Naive thymus-derived CD4-positive, alpha-beta T cell (primary cell): ENCODE results near the gene ANKRD24. TPM values are rescaled to one million over a fixed set of nuclear protein-coding genes. Genes with fewer than 3 reads are reported as not detected.
A peak's percentile ranks its signal among the peaks of the same experiment; 100 is the strongest.

ENCODE experiments used
- ATAC-seq: fragments of 150-1000 bp; cut with Tn5 transposase; 2 replicates; pipeline ENCODE4 v1.10.0; 2021; ENCODE audit warnings: mild to moderate bottlenecking, moderate library complexity
- CTCF ChIA-PET: fragments of 350-600 bp; sonication (Branson Sonifier 250); formaldehyde crosslinking; loops from one replicate; lab custom pipeline; 2021; ENCODE audit warnings: antibody characterized with exemption; lab: Charles Lee
- POLR2A ChIA-PET: fragments of 350-600 bp; sonication (Branson Sonifier 250); formaldehyde crosslinking; loops from one replicate; lab custom pipeline; 2021; ENCODE audit warnings: antibody characterized with exemption, inconsistent platforms; lab: Charles Lee
- DNase-seq, 9 donors: peaks; one replicate each; pipeline versions ENCODE4 v3.0.0 to v3.0.0-alpha.2; 2020 to 2022; ENCODE audit warnings: mixed read lengths in 1 of 9
- H3K27ac ChIP-seq: one replicate; pipeline ENCODE4 v1.7.0; 2013; ENCODE audit warnings: mild to moderate bottlenecking, low read depth, low read length, moderate library complexity
- H3K27me3 ChIP-seq, 2 donors: one replicate each; pipeline ENCODE4 v1.7.0; 2013; ENCODE audit warnings: low read length in 2 of 2, mild to moderate bottlenecking in 2 of 2, moderate library complexity in 2 of 2; ENCODE audit not compliant: control insufficient read depth in 2 of 2, insufficient read depth in 2 of 2
- H3K36me3 ChIP-seq, 3 experiments: 1 replicate in 2 of 3; 2 replicates in 1 of 3; pipeline ENCODE4 v1.7.0; 2013; ENCODE audit warnings: low read length in 3 of 3, mild to moderate bottlenecking in 3 of 3, moderate library complexity in 1 of 3; ENCODE audit not compliant: insufficient read depth in 3 of 3, control insufficient read depth in 2 of 3
- H3K4me1 ChIP-seq, 2 donors: one replicate each; pipeline ENCODE4 v1.7.0; 2013; ENCODE audit warnings: low read length in 2 of 2, mild to moderate bottlenecking in 2 of 2, moderate library complexity in 1 of 2; ENCODE audit not compliant: control insufficient read depth in 2 of 2, insufficient read depth in 2 of 2
- H3K4me3 ChIP-seq: 2 replicates; pipeline ENCODE4 v1.7.0; 2013; ENCODE audit warnings: mild to moderate bottlenecking, low read length
- H3K9me3 ChIP-seq, 3 experiments: 1 replicate in 2 of 3; 2 replicates in 1 of 3; pipeline ENCODE4 v1.7.0; 2013; ENCODE audit warnings: low read length in 3 of 3; ENCODE audit not compliant: control insufficient read depth in 2 of 3
- H3K27ac Mint-ChIP-seq, 9 donors: one replicate each; pipeline ENCODE4 v1.8.0; 2020 to 2022; ENCODE audit warnings: mixed read lengths in 9 of 9, mild to moderate bottlenecking in 8 of 9, moderate library complexity in 5 of 9, inconsistent platforms in 2 of 9
- H3K27me3 Mint-ChIP-seq, 5 donors: one replicate each; pipeline ENCODE4 v1.8.0; 2021 to 2022; ENCODE audit warnings: mixed read lengths in 5 of 5, mild to moderate bottlenecking in 1 of 5
- H3K36me3 Mint-ChIP-seq, 5 donors: one replicate each; pipeline ENCODE4 v1.8.0; 2020 to 2022; ENCODE audit warnings: mixed read lengths in 5 of 5, mild to moderate bottlenecking in 3 of 5, inconsistent platforms in 1 of 5
- H3K4me1 Mint-ChIP-seq, 7 donors: one replicate each; pipeline ENCODE4 v1.8.0; 2020 to 2022; ENCODE audit warnings: mixed read lengths in 7 of 7, mild to moderate bottlenecking in 3 of 7, inconsistent platforms in 1 of 7
- H3K4me3 Mint-ChIP-seq, 10 donors: one replicate each; pipeline ENCODE4 v1.8.0; 2020 to 2022; ENCODE audit warnings: mild to moderate bottlenecking in 10 of 10, mixed read lengths in 10 of 10, moderate library complexity in 6 of 10, inconsistent platforms in 2 of 10
- H3K9me3 Mint-ChIP-seq, 11 donors: one replicate each; pipeline ENCODE4 v1.8.0; 2020 to 2022; ENCODE audit warnings: mixed read lengths in 11 of 11, mild to moderate bottlenecking in 4 of 11, inconsistent platforms in 1 of 11, moderate library complexity in 1 of 11
- intact Hi-C, 2 donors: fragments of 100-400 bp; cut with micrococcal nuclease; formaldehyde crosslinking; loops; one replicate each; pipeline ENCODE4 v1.15.1; 2023
- polyA plus RNA-seq, 2 donors: library from polyadenylated mRNA; unstranded; fragments of 300-500 nt; fragmentation: Illumina TruSeq; gene quantifications; one replicate each; pipeline ENCODE4 v1.2.3, GENCODE V29; 2021
- total RNA-seq, 6 experiments: library from RNA in 5 of 6; stranded (reverse) in 5 of 6; gene quantifications; 1 replicate in 5 of 6; 2 replicates in 1 of 6; pipeline ENCODE4 v1.2.3 and lab custom pipeline; 2021 to 2026

ANKRD24 gene
- total and polyA plus RNA-seq, 7 experiments from 2014 or later = 0.17 to 2.8 (median 1.9) TPM; not detected in 1

DNA sequence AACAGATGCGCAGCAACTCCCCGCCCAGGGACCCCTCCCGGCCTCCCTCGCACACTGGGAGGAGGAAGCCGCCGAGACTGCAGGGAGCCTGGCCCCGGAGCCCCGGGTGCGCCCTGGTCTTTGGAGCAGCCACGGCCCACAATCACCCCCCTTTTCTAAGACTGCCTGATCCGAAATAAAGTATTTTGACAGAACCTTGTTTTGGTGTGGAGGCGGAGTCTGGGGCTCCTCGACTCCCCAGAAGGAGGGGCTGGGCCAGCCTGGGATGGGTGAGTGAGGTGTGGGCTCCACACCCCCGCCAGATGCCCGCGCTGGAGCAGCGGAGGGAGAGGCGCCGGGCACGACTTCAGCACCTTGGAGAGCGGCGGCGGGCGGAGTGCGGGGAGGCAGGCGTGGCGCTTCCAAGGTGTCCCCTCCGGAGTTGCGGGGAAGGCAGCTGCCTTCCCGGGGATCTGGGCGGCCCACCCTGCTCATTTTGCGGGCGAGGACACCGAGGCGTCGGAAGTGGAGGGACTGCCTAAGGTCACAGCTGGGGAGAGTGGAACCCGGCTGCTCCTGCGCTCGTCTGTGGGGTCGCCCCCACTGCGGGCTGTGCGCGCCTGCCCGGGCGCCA lies 9.5 kb upstream of the ANKRD24 start:
- Mint-ChIP-seq H3K27ac (no peak overlapping the region), H3K36me3 (peaks cover 0 to 11% (median 4%) of the 10 kb centered on the region in 5 donors), H3K9me3 (peaks cover 0 to 1% (median 0%) of the 10 kb centered on the region in 11 donors), H3K4me3 (peak overlapping the region in 1 of 10 donors; percentile 53), H3K4me1 (peaks cover 0 to 14% (median 2%) of the 10 kb centered on the region in 7 donors), H3K27me3 (peaks cover 3 to 27% (median 11%) of the 10 kb centered on the region in 5 donors)
- peaks cover 0 to 26% (median 0%) of the 10 kb centered on the region in 3 experiments for H3K36me3 ChIP-seq
- ChIA-PET CTCF (interaction anchor here (0.6 kb wide), 1 partner anchor 76 kb away, joined by 3 read pairs; no protein-coding TSS in a partner anchor), POLR2A (no interaction called here)
- no peak overlapping the region for H3K27ac ChIP-seq
- ATAC-seq (peak; percentile 87), DNase-seq (peak; percentile 39 to 85 (median 70))
- no peaks in the 10 kb centered on the region for H3K9me3 ChIP-seq
- H3K4me1 ChIP-seq = no peaks in the 10 kb centered on the region
- H3K4me3 ChIP-seq = no peak overlapping the region
- intact Hi-C loops = no loop called here
- H3K27me3 ChIP-seq = peaks cover 0 to 4% of the 10 kb centered on the region in 2 donors

DNA sequence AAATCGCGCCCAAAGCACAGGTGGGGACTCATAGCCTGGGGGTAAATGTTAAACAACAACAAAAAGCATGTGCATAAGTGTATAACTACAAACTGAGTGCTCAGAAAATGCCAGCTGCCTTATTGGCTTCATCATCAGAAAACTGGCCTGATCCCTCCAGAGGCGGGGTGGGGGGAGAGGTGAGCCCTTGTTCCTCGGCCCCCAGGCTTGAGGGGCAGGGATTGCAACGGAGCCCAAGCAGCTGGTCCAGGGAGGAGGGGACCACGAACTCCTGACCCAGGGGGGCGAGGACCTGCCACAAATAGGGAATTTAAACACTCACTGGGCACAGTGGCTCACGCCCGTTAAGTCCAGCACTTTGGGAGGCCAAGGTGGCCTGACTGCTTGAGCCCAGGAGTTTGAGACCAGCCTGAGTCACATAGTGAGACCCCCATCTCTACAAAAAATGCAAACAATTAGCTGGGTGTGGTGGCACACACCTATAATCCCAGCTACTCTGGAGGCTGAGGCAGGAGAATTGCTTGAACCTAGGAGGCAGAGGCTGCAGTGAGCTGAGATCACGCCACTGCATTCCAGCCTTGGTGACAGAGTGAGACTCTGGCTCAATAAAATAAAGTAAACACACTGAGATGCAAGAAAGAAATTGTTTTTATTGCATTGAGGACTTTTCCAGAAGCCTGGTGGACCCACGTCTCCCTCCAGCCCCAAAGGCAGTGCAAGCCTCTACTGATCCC lies 8.8 kb upstream of the ANKRD24 start:
- Mint-ChIP-seq H3K4me1 (peaks cover 0 to 14% (median 2%) of the 10 kb centered on the region in 7 donors), H3K27ac (no peak overlapping the region), H3K9me3 (no peaks in the 10 kb centered on the region), H3K27me3 (peaks cover under 1 to 20% (median 5%) of the 10 kb centered on the region in 5 donors), H3K4me3 (no peak overlapping the region), H3K36me3 (peaks cover 0 to 11% (median 4%) of the 10 kb centered on the region in 5 donors)
- DNase-seq (no peak), ATAC-seq (no peak)
- H3K27ac ChIP-seq = no peak overlapping the region
- H3K4me3 ChIP-seq = no peak overlapping the region
- ChIA-PET CTCF (interaction anchor here (0.6 kb wide), 1 partner anchor 76 kb away, joined by 3 read pairs; no protein-coding TSS in a partner anchor), POLR2A (no interaction called here)
- H3K4me1 ChIP-seq = no peaks in the 10 kb centered on the region
- H3K36me3 ChIP-seq = peaks cover 0 to 32% (median 0%) of the 10 kb centered on the region in 3 experiments
- H3K9me3 ChIP-seq = no peaks in the 10 kb centered on the region
- intact Hi-C loops = no loop called here
- peaks cover 0 to 4% of the 10 kb centered on the region in 2 donors for H3K27me3 ChIP-seq

GRCh38 chr19:4174213-4174894 lies 8.1 kb upstream of the ANKRD24 start:
- CTCF ChIA-PET = no interaction called here

GRCh38 chr19:4174895-4175668 lies 7.4 kb upstream of the ANKRD24 start:
- Histone ChIP-seq H3K27ac (no peak overlapping the region), H3K36me3 (peaks cover 0 to 38% (median 0%) of the 10 kb centered on the region in 3 experiments), H3K27me3 (peaks cover 0 to 4% of the 10 kb centered on the region in 2 donors), H3K4me3 (no peak overlapping the region), H3K9me3 (no peaks in the 10 kb centered on the region), H3K4me1 (no peaks in the 10 kb centered on the region)
- peaks cover 0 to 15% (median 9%) of the 10 kb centered on the region in 5 donors for H3K36me3 Mint-ChIP-seq
- no peak overlapping the region for H3K27ac Mint-ChIP-seq
- H3K27me3 Mint-ChIP-seq = peaks cover 0 to 15% (median 5%) of the 10 kb centered on the region in 5 donors
- intact Hi-C loops = no loop called here
- H3K4me1 Mint-ChIP-seq = peaks cover 10 to 18% (median 12%) of the 10 kb centered on the region in 7 donors
- ChIA-PET CTCF (no interaction called here), POLR2A (no interaction called here)
- no peak for DNase-seq
- no peak for ATAC-seq
- H3K4me3 Mint-ChIP-seq = no peak overlapping the region
- peaks cover 0 to 1% (median 0%) of the 10 kb centered on the region in 11 donors for H3K9me3 Mint-ChIP-seq

More at GRCh38 chr19:4174213-4174894, 8.1 kb upstream of the ANKRD24 start:
- H3K4me1 ChIP-seq = no peaks in the 10 kb centered on the region
- H3K27ac Mint-ChIP-seq = no peak overlapping the region
- no peak overlapping the region for H3K27ac ChIP-seq
- H3K36me3 ChIP-seq = peaks cover 0 to 38% (median 0%) of the 10 kb centered on the region in 3 experiments
- ATAC-seq (no peak), DNase-seq (no peak)
- H3K4me1 Mint-ChIP-seq = peaks cover 3 to 14% (median 6%) of the 10 kb centered on the region in 7 donors
- no peak overlapping the region for H3K4me3 ChIP-seq
- H3K9me3 ChIP-seq = no peaks in the 10 kb centered on the region
- peaks cover 0 to 16% (median 5%) of the 10 kb centered on the region in 5 donors for H3K27me3 Mint-ChIP-seq
- POLR2A ChIA-PET = no interaction called here
- H3K4me3 Mint-ChIP-seq = no peak overlapping the region
- peaks cover 0 to 14% (median 7%) of the 10 kb centered on the region in 5 donors for H3K36me3 Mint-ChIP-seq
- H3K27me3 ChIP-seq = peaks cover 0 to 4% of the 10 kb centered on the region in 2 donors
- intact Hi-C loops = no loop called here
- H3K9me3 Mint-ChIP-seq = no peaks in the 10 kb centered on the region

DNA sequence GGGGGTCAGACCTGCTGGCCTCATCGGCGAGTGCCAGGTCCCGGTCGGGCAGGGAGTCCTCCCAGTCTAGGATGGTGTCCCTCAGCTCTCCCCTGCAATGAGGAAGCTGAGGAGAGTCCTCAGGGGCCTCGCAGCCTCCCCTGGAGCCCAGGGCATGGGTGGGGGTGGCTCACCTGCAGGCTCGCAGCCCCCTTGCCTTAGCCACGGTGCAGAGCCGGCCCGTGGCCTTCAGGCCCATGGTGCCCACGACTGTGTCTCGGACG lies 6.9 kb upstream of the ANKRD24 start:
- peaks cover 13 to 20% (median 16%) of the 10 kb centered on the region in 7 donors for H3K4me1 Mint-ChIP-seq
- Histone ChIP-seq H3K4me1 (peaks cover 4% of the 10 kb centered on the region in 2 donors), H3K9me3 (no peaks in the 10 kb centered on the region), H3K4me3 (no peak overlapping the region), H3K27me3 (peaks cover 0 to 4% of the 10 kb centered on the region in 2 donors), H3K36me3 (peaks cover 0 to 38% (median 0%) of the 10 kb centered on the region in 3 experiments), H3K27ac (no peak overlapping the region)
- peaks cover 0 to 15% (median 5%) of the 10 kb centered on the region in 5 donors for H3K27me3 Mint-ChIP-seq
- DNase-seq (no peak), ATAC-seq (no peak)
- H3K4me3 Mint-ChIP-seq = no peak overlapping the region
- POLR2A ChIA-PET = no interaction called here
- H3K27ac Mint-ChIP-seq = no peak overlapping the region
- peaks cover 0 to 1% (median 0%) of the 10 kb centered on the region in 11 donors for H3K9me3 Mint-ChIP-seq
- intact Hi-C loops = no loop called here
- CTCF ChIA-PET = no interaction called here
- H3K36me3 Mint-ChIP-seq = peaks cover 0 to 15% (median 11%) of the 10 kb centered on the region in 5 donors

DNA sequence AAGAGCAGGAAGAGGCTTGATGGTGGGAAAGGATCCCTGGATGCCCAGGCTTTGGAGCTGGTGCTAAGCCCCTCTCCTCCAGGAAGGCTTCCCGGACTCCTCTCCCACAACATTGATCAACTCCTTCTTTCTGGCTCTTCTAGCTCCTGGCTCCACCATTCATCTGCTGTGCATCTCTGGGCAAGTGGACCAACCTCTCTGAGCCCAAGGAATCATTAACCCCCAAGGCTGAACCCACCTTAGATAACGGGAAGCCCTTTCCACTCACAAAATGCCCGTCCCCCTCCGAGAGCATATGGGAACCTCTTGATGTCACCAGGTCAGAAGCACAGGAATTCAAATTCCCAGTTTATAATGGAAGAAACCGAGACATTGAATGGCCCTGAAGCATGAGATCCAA lies 5.3 kb upstream of the ANKRD24 start:
- intact Hi-C loops = no loop called here
- Histone ChIP-seq H3K4me1 (peaks cover 14 to 15% of the 10 kb centered on the region in 2 donors), H3K27me3 (peaks cover 0 to 4% of the 10 kb centered on the region in 2 donors), H3K4me3 (no peak overlapping the region), H3K36me3 (peaks cover 0 to 41% (median 0%) of the 10 kb centered on the region in 3 experiments), H3K9me3 (no peaks in the 10 kb centered on the region), H3K27ac (no peak overlapping the region)
- DNase-seq (no peak), ATAC-seq (no peak)
- ChIA-PET POLR2A (no interaction called here), CTCF (no interaction called here)
- peak overlapping the region in 1 of 9 donors; percentile 52 for H3K27ac Mint-ChIP-seq
- H3K4me1 Mint-ChIP-seq = peaks cover 15 to 32% (median 25%) of the 10 kb centered on the region in 7 donors
- peaks cover 0 to 6% (median 5%) of the 10 kb centered on the region in 5 donors for H3K27me3 Mint-ChIP-seq
- peaks cover 0 to 1% (median 0%) of the 10 kb centered on the region in 11 donors for H3K9me3 Mint-ChIP-seq
- no peak overlapping the region for H3K4me3 Mint-ChIP-seq
- peaks cover 0 to 16% (median 12%) of the 10 kb centered on the region in 5 donors for H3K36me3 Mint-ChIP-seq
